ENCODE data around the gene FAM209A. TPM values are rescaled to one million over a fixed set of nuclear protein-coding genes. Genes with fewer than 3 reads are reported as not detected.

Gene FAM209A
- total RNA-seq, 1 donor from 2014 or later = 0.87 TPM

DNA sequence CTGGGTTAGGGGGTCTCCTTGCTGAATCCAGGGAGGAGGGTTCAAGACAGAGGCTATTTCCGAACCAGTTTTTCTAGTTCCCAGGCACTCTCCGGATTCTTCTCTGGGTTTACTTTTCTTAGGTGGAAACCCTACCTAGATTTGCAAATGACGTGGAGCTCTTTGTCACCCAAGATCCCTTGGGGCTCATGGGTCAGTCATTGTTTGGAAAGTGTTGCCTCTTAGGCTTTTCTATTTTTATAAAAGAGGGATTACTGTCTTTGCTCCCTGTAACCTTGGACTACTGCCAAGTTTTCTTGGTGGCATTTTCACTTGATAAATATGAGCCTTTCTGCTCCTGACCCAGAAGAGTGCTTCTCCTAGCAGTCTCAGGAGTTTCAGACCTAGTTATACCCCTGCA lies 42.1 kb downstream of the FAM209A start:
- TF ChIP-seq, protein P1, sequence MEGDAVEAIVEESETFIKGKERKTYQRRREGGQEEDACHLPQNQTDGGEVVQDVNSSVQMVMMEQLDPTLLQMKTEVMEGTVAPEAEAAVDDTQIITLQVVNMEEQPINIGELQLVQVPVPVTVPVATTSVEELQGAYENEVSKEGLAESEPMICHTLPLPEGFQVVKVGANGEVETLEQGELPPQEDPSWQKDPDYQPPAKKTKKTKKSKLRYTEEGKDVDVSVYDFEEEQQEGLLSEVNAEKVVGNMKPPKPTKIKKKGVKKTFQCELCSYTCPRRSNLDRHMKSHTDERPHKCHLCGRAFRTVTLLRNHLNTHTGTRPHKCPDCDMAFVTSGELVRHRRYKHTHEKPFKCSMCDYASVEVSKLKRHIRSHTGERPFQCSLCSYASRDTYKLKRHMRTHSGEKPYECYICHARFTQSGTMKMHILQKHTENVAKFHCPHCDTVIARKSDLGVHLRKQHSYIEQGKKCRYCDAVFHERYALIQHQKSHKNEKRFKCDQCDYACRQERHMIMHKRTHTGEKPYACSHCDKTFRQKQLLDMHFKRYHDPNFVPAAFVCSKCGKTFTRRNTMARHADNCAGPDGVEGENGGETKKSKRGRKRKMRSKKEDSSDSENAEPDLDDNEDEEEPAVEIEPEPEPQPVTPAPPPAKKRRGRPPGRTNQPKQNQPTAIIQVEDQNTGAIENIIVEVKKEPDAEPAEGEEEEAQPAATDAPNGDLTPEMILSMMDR (IDR thresholded peaks at IDR 0.05) = no peak
- no peak for DNase-seq
- Histone ChIP-seq H3K9me3 (no peaks in the 10 kb centered on the region), H3K36me3 (no peaks in the 10 kb centered on the region), H3K27me3 (no peaks in the 10 kb centered on the region), H3K4me3 (no peak overlapping the region), H3K4me1 (no peaks in the 10 kb centered on the region), H3K27ac (no peak overlapping the region)
- intact Hi-C loops (cut with DNase I) = no loop called here
- no peak for ATAC-seq

DNA sequence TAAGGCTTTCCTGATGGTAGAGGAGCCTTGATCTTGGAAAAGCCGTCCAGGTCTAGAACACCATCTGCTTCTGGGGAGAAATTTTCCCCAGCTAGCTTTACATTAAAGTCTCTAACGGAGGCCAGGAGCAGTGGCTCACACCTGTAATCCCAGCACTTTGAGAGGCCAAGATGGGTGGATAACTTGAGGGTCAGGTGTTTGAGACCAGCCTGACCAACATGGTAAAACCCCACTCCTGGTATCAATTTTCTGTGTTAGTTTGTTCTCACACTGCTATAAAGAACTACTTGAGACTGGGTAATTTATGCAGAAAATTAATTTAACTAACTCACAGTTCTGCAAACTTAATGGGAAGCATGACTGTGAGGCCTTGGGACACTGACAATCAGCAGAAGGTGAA lies 46.3 kb downstream of the FAM209A start:
- H3K36me3 ChIP-seq = no peaks in the 10 kb centered on the region

DNA sequence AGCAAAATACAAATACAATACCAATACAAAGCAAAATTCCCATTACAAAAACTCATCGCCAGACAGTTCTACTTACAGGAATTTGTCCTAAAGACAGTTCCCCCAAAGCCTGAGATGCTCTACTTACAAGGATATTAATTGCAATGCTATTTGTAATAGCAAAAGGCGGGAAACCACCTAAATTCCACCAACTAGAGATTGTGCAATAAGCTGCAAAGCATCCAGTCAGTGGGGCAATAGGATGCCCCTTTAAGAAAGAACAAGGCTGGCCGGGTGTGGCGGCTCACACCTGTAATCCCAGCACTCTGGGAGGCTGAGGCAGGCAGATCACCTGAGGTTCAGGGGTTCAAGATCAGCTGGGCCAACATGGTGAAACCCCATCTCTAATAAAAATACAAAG lies 47.6 kb downstream of the FAM209A start:
- no peaks in the 10 kb centered on the region for H3K36me3 ChIP-seq
- ATAC-seq = no peak
- no peak overlapping the region for H3K4me3 ChIP-seq
- no peak overlapping the region for H3K27ac ChIP-seq
- DNase-seq = no peak
- no peaks in the 10 kb centered on the region for H3K9me3 ChIP-seq
- no peaks in the 10 kb centered on the region for H3K27me3 ChIP-seq
- no peaks in the 10 kb centered on the region for H3K4me1 ChIP-seq
- TF ChIP-seq, protein P1 (IDR thresholded peaks at IDR 0.05) = no peak
- intact Hi-C loops (cut with DNase I) = no loop called here

More for the DNA sequence above, 46.3 kb downstream of the FAM209A start:
- H3K9me3 ChIP-seq = no peaks in the 10 kb centered on the region
- no peaks in the 10 kb centered on the region for H3K27me3 ChIP-seq
- DNase-seq (no peak), ATAC-seq (no peak)
- no peaks in the 10 kb centered on the region for H3K4me1 ChIP-seq
- intact Hi-C loops (cut with DNase I) = no loop called here
- TF ChIP-seq, protein P1 (IDR thresholded peaks at IDR 0.05) = no peak
- no peak overlapping the region for H3K27ac ChIP-seq
- no peak overlapping the region for H3K4me3 ChIP-seq

DNA sequence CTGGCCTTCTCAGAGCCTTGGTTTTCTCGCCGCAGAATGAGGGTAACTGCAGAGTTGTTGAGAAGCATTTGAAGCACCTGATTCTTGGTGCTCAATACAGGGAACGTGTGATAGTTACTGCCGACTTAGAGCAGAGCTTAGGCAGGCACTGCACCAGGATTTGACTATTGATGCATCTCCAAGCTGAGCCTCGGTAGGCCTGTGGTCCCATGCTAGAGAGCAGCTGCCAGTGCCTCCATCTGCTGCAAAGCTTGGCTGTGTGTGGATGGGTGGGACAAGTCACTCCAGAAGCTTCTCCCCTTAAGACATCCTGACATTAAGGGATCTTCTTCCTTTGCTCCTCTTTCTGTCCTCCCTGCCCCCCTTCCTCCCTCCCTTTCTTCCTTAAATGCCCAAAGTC lies 49.4 kb downstream of the FAM209A start:
- H3K4me1 ChIP-seq = no peaks in the 10 kb centered on the region
- H3K4me3 ChIP-seq = no peak overlapping the region
- intact Hi-C loops (cut with DNase I) = no loop called here
- DNase-seq (no peak), ATAC-seq (no peak)
- H3K27ac ChIP-seq = no peak overlapping the region
- H3K27me3 ChIP-seq = no peaks in the 10 kb centered on the region
- H3K36me3 ChIP-seq = no peaks in the 10 kb centered on the region
- TF ChIP-seq, protein P1 (IDR thresholded peaks at IDR 0.05) = no peak
- H3K9me3 ChIP-seq = no peaks in the 10 kb centered on the region

DNA sequence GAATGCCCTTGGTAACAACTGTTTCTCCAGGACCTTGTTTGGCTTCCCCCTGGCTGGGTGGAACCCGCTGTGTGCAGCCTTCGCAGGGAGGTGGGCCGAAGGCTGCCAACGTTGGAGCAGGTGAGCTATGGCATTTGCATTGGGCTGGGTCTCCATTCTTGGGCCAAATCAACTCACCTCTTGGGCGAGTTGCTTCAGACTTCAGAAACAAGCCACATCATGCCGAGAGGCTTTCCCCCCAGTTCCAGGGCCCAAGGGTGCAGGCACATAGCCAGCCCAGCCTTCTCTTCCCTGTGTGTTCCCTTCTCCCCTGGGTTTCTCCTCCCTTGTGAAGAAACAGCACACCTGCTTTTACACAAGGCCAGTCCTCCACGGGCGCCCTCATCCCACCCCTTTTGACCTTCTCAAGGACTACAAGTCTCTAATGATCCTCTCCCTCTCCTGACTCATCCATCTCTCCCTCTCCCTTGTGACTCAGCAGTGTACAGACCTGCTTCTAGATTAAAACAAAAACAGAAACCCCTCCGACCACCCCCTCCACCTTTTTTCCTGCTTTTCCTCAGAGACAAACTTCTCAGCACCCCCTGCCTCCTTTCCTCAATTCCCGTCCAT lies 50.1 kb downstream of the FAM209A start:
- H3K27ac ChIP-seq = no peak overlapping the region
- no peak for ATAC-seq
- no peaks in the 10 kb centered on the region for H3K4me1 ChIP-seq
- no peak for DNase-seq
- no peak overlapping the region for H3K4me3 ChIP-seq
- no peaks in the 10 kb centered on the region for H3K36me3 ChIP-seq
- intact Hi-C loops (cut with DNase I) = no loop called here
- no peaks in the 10 kb centered on the region for H3K27me3 ChIP-seq
- H3K9me3 ChIP-seq = no peaks in the 10 kb centered on the region
- TF ChIP-seq, protein P1 (IDR thresholded peaks at IDR 0.05) = no peak

DNA sequence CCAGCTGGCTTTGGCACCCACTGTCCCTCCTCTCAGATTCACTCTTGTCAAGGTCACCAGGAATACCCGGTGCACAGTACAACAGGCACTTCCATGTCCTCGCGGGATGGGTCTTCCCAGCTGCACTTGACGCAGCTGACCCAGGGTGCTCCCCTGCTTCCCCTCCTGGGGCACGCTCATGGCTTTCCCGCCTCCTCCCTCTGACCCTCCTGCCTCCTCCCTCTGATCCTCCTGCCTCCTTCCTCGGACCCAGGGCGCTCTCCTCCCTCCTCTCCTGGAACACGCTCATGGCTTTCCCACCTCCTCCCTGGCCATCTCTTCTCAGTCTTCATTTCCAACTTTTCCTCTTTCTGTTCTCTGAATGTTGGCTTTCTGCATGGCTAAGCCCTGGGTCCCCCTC lies 50.6 kb downstream of the FAM209A start:
- Histone ChIP-seq H3K4me1 (no peaks in the 10 kb centered on the region), H3K36me3 (no peaks in the 10 kb centered on the region), H3K27ac (no peak overlapping the region), H3K9me3 (no peaks in the 10 kb centered on the region), H3K27me3 (no peaks in the 10 kb centered on the region), H3K4me3 (no peak overlapping the region)
- TF ChIP-seq, protein P1 (IDR thresholded peaks at IDR 0.05) = no peak
- intact Hi-C loops (cut with DNase I) = no loop called here
- no peak for ATAC-seq
- no peak for DNase-seq
